Natural killer cell (primary cell): ENCODE data around the gene SC5D. TPM values are rescaled to one million over a fixed set of nuclear protein-coding genes. Genes with fewer than 3 reads are reported as not detected.
A peak's percentile ranks its signal among the peaks of the same experiment; 100 is the strongest.

Experiments
- ATAC-seq, 3 donors: fragments of 150-1000 bp in 2 of 3; fragments of 200-7000 bp in 1 of 3; cut with Tn5 transposase; 1 replicate in 1 of 3; 2 replicates in 2 of 3; pipeline ENCODE4 v1.10.0; 2021; ENCODE audit warnings: mild to moderate bottlenecking in 2 of 3, moderate library complexity in 2 of 3
- DNase-seq, 2 donors: peaks; one replicate each; pipeline versions ENCODE4 v3.0.0 to v3.0.0-alpha.2; 2013 to 2021; ENCODE audit warnings: mixed read lengths in 1 of 2
- H3K27ac ChIP-seq: one replicate; pipeline ENCODE4 v1.5.1; 2013; ENCODE audit warnings: mild to moderate bottlenecking, low read length
- H3K27me3 ChIP-seq: one replicate; pipeline ENCODE4 v1.6.1; 2013; ENCODE audit warnings: low read length; ENCODE audit not compliant: control insufficient read depth, insufficient read depth
- H3K36me3 ChIP-seq: one replicate; pipeline ENCODE4 v1.6.1; 2013; ENCODE audit warnings: low read length; ENCODE audit not compliant: control insufficient read depth, insufficient read depth
- H3K4me1 ChIP-seq: one replicate; pipeline ENCODE4 v1.6.1; 2013; ENCODE audit warnings: low read length; ENCODE audit not compliant: control insufficient read depth, insufficient read depth
- H3K4me3 ChIP-seq: one replicate; pipeline ENCODE4 v1.5.1; 2013; ENCODE audit warnings: low read length
- H3K9me3 ChIP-seq: one replicate; pipeline ENCODE4 v1.6.1; 2013; ENCODE audit warnings: low read length; ENCODE audit not compliant: control insufficient read depth, insufficient read depth
- H3K27ac Mint-ChIP-seq, 2 donors: one replicate each; pipeline ENCODE4 v1.8.0; 2022; ENCODE audit warnings: mild to moderate bottlenecking in 2 of 2, mixed read lengths in 2 of 2, moderate library complexity in 1 of 2
- H3K27me3 Mint-ChIP-seq, 2 donors: one replicate each; pipeline ENCODE4 v1.8.0; 2022; ENCODE audit warnings: low read depth in 2 of 2, mixed read lengths in 2 of 2
- H3K36me3 Mint-ChIP-seq: one replicate; pipeline ENCODE4 v1.8.0; 2022; ENCODE audit warnings: mixed read lengths
- H3K4me1 Mint-ChIP-seq, 2 donors: one replicate each; pipeline ENCODE4 v1.8.0; 2022; ENCODE audit warnings: mixed read lengths in 2 of 2
- H3K4me3 Mint-ChIP-seq: one replicate; pipeline ENCODE4 v1.8.0; 2022; ENCODE audit warnings: mild to moderate bottlenecking, moderate library complexity, mixed read lengths
- H3K9me3 Mint-ChIP-seq, 2 donors: one replicate each; pipeline ENCODE4 v1.8.0; 2022; ENCODE audit warnings: mixed read lengths in 2 of 2
- WGBS: methylation state at CpG from one replicate; pipeline ENCODE4 v1.1.7; 2013; ENCODE audit warnings: missing lambda C conversion rate; ENCODE audit not compliant: insufficient coverage; 5-methylcytosine and 5-hydroxymethylcytosine counted together
- intact Hi-C: fragments of 100-400 bp; cut with micrococcal nuclease; formaldehyde crosslinking; loops from one replicate; pipeline ENCODE4 v1.14.2; 2022
- total RNA-seq, 4 donors: library from RNA; stranded (reverse); fragments of 120-200 nt in 1 of 4; gene quantifications; one replicate each; pipeline versions ENCODE4 v1.2.3 to v1.2.4, GENCODE V29; 2013 to 2022
- TF ChIP-seq, protein P1 (sequence below): fragments of 200-600 bp; IDR thresholded peaks from one replicate; pipeline ENCODE4 v1.8.0; 2022; ENCODE audit warnings: antibody characterized with exemption

Gene SC5D
- total RNA-seq, 3 donors from 2014 or later (not counting 1 experiment from before 2014, with no cell fraction given), result 17.2 to 18.6 (median 17.2) TPM

DNA sequence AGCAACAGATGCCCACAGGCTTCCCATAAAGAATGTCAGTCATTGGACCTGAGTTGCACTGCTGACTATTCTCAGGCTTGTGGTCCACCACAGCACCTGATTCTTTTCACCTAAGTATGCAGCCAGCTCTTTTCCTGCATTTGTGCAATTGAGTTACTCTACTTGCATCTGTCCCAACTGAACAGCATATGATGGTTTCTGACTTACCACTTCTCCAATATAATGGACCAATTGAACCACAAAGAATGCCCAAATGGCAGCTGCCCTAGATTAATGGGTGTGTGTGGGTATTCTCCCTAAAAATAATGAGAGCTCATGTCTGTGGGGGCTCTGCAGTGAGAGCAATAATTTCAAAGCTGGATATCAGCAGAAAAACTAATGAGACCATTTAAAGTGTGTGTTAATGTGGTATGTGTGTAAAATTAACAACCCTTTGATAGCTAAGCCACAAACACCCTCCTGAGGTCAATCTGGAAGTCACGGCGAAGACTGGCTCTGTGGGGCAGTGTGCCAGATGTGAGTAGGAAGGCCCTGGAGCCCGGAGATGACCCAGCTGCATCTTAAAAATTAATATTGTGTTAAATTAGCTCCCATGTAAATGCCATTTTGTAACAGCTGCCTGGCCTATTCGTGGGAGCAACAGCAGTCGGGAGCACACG lies 43.8 kb downstream of the SC5D start:
- Mint-ChIP-seq H3K27me3 (peaks cover 14 to 63% of the 10 kb centered on the region in 2 donors), H3K36me3 (no peaks in the 10 kb centered on the region), H3K9me3 (no peaks in the 10 kb centered on the region), H3K27ac (no peak overlapping the region), H3K4me1 (peaks cover 16 to 20% of the 10 kb centered on the region in 2 donors), H3K4me3 (peak overlapping the region; percentile 22)
- intact Hi-C loops, result no loop called here
- DNase-seq (no peak), ATAC-seq (peak in 1 of 3 donors; percentile 77)
- Histone ChIP-seq H3K27ac (no peak overlapping the region), H3K4me1 (peaks cover 19% of the 10 kb centered on the region), H3K4me3 (no peak overlapping the region), H3K27me3 (no peaks in the 10 kb centered on the region), H3K9me3 (no peaks in the 10 kb centered on the region), H3K36me3 (no peaks in the 10 kb centered on the region)
- TF ChIP-seq, protein P1, sequence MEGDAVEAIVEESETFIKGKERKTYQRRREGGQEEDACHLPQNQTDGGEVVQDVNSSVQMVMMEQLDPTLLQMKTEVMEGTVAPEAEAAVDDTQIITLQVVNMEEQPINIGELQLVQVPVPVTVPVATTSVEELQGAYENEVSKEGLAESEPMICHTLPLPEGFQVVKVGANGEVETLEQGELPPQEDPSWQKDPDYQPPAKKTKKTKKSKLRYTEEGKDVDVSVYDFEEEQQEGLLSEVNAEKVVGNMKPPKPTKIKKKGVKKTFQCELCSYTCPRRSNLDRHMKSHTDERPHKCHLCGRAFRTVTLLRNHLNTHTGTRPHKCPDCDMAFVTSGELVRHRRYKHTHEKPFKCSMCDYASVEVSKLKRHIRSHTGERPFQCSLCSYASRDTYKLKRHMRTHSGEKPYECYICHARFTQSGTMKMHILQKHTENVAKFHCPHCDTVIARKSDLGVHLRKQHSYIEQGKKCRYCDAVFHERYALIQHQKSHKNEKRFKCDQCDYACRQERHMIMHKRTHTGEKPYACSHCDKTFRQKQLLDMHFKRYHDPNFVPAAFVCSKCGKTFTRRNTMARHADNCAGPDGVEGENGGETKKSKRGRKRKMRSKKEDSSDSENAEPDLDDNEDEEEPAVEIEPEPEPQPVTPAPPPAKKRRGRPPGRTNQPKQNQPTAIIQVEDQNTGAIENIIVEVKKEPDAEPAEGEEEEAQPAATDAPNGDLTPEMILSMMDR, result no peak
- WGBS, result 49% methylated on average over 6 of the region's 6 CpGs

DNA sequence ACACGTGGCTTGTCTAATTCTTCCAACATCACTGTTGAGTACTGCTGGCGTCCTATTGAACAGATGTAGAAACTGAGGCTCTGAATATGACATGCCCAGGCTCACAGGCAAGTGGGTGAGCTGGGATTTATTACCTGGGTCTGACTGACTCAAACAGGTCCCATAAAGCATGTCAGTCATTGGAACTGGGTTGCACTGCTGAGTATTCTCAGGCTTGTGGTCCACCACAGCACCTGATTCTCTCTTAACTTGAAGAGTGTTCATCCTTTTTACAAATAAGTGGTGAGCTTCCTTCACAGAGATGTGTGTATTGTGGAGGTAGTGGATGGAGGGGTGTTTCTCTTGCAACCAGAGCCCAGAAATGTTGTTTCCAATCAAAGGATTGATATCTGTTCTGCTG lies 44.5 kb downstream of the SC5D start:
- intact Hi-C loops, result no loop called here
- TF ChIP-seq, protein P1, result no peak
- Mint-ChIP-seq H3K4me1 (peaks cover 16 to 20% of the 10 kb centered on the region in 2 donors), H3K27ac (no peak overlapping the region), H3K27me3 (peaks cover 14 to 59% of the 10 kb centered on the region in 2 donors), H3K4me3 (no peak overlapping the region), H3K9me3 (no peaks in the 10 kb centered on the region), H3K36me3 (no peaks in the 10 kb centered on the region)
- no peaks in the 10 kb centered on the region for H3K27me3 ChIP-seq
- H3K4me1 ChIP-seq, result peaks cover 19% of the 10 kb centered on the region
- no peak overlapping the region for H3K27ac ChIP-seq
- H3K4me3 ChIP-seq, result no peak overlapping the region
- 80% methylated on average over 2 of the region's 2 CpGs for WGBS
- H3K36me3 ChIP-seq, result no peaks in the 10 kb centered on the region
- H3K9me3 ChIP-seq, result no peaks in the 10 kb centered on the region
- DNase-seq (no peak), ATAC-seq (peak in 1 of 3 donors; percentile 29)

DNA sequence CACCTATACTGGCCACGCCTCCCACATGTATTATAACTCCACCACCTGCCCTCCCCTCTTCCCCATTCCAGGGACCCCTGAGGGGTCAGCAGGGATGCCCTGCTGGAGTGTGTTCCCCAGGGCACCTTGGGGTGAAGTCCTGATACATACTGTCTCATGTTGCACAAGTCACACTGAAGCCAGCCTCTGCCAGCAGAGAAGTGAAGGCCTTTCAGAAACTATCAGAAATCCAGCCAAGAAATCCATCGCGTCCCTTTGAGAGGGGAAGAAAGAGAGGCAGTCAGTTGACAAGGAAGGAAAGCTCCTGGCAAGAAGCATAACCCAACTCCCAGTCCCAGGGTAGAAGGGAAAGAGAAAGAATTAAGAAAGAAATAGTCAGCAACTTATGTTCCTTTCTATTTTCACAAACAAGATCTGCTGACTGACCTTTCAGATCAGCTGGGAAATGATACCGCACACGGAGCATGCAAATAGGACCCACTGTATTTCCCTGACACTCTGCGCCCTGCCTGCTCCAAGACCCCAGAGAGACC lies 45.2 kb downstream of the SC5D start:
- peaks cover 11 to 52% of the 10 kb centered on the region in 2 donors for H3K27me3 Mint-ChIP-seq
- no peak for DNase-seq
- Histone ChIP-seq H3K4me1 (peaks cover 19% of the 10 kb centered on the region), H3K27me3 (no peaks in the 10 kb centered on the region), H3K36me3 (no peaks in the 10 kb centered on the region), H3K27ac (no peak overlapping the region), H3K4me3 (no peak overlapping the region), H3K9me3 (no peaks in the 10 kb centered on the region)
- intact Hi-C loops, result no loop called here
- TF ChIP-seq, protein P1, result no peak
- WGBS, result 94% methylated on average over 4 of the region's 6 CpGs
- H3K4me3 Mint-ChIP-seq, result no peak overlapping the region
- H3K9me3 Mint-ChIP-seq, result no peaks in the 10 kb centered on the region
- H3K4me1 Mint-ChIP-seq, result peaks cover 16 to 20% of the 10 kb centered on the region in 2 donors
- H3K36me3 Mint-ChIP-seq, result no peaks in the 10 kb centered on the region
- no peak for ATAC-seq
- no peak overlapping the region for H3K27ac Mint-ChIP-seq
